Measurements from ENCODE around the gene IQCC. TPM values are rescaled to one million over a fixed set of nuclear protein-coding genes. Genes with fewer than 3 reads are reported as not detected.
"Not testable (repeated sequence)": the region's sequence is repeated elsewhere in the genome, so short reads cannot be mapped to it uniquely, and the experiment has no call there.

Gene IQCC
- 3.2 TPM for polyA plus RNA-seq (2013, experiment 1 of 2; ENCODE audit: insufficient read length)
- 3.0 TPM for polyA plus RNA-seq (2013, experiment 2 of 2; ENCODE audit: insufficient read length)

GRCh38 chr1:32205401-32206370 is at the start of gene IQCC:
IQCC (plus strand) TSS chr1:32205671; CDS start chr1:32205682, 11 bp downstream.
- DNase-seq: peak; percentile 77

- no peak for DNase-seq
Measured at GRCh38 chr1:32159189-32159588, 46.3 kb upstream of the IQCC start.

GRCh38 chr1:32163405-32163804 is 42.1 kb upstream of the IQCC start:
- DNase-seq: no peak

GRCh38 chr1:32165633-32166032 is 39.8 kb upstream of the IQCC start:
- not testable (repeated sequence) for DNase-seq

GRCh38 chr1:32170991-32171390 is 34.5 kb upstream of the IQCC start:
- DNase-seq: no peak

GRCh38 chr1:32172621-32173245 is 32.7 kb upstream of the IQCC start:
- peak; percentile 27 for DNase-seq

GRCh38 chr1:32178380-32179192 is 26.9 kb upstream of the IQCC start:
- no peak for DNase-seq

- DNase-seq: no peak
Measured at GRCh38 chr1:32179193-32179442, 26.4 kb upstream of the IQCC start.

- DNase-seq: peak; percentile 92
Measured at GRCh38 chr1:32179443-32180185, 25.9 kb upstream of the IQCC start, which contains the start of gene TXLNA. TXLNA (plus strand) TSS chr1:32179675; CDS start chr1:32180346, 671 bp downstream.

GRCh38 chr1:32180186-32181060 is 25.0 kb upstream of the IQCC start:
- peak; percentile 46 for DNase-seq

GRCh38 chr1:32181065-32181464 is 24.4 kb upstream of the IQCC start:
- no peak for DNase-seq

GRCh38 chr1:32181563-32181962 is 23.9 kb upstream of the IQCC start:
- no peak for DNase-seq

GRCh38 chr1:32182060-32182459 is 23.4 kb upstream of the IQCC start:
- no peak for DNase-seq

- DNase-seq: no peak
Measured at GRCh38 chr1:32184650-32185049, 20.8 kb upstream of the IQCC start.

GRCh38 chr1:32186077-32186476 is 19.4 kb upstream of the IQCC start:
- no peak for DNase-seq

GRCh38 chr1:32186491-32186890 is 19.0 kb upstream of the IQCC start:
- no peak for DNase-seq

GRCh38 chr1:32187850-32188249 is 17.6 kb upstream of the IQCC start:
- no peak for DNase-seq

GRCh38 chr1:32192220-32192948 is 13.1 kb upstream of the IQCC start:
- no peak for DNase-seq

- no peak for DNase-seq
Measured at GRCh38 chr1:32194984-32195383, 10.5 kb upstream of the IQCC start.

- no peak for DNase-seq
Measured at GRCh38 chr1:32195531-32195930, 9.9 kb upstream of the IQCC start.

Measured in fibroblast of skin of abdomen (primary cell).